Naive thymus-derived CD8-positive, alpha-beta T cell (primary cell): ENCODE measurements around the gene RAPGEF5. TPM values are rescaled to one million over a fixed set of nuclear protein-coding genes. Genes with fewer than 3 reads are reported as not detected.

Experiments
- polyA plus RNA-seq, 3 donors: library from polyadenylated mRNA; unstranded; fragments of 300-500 nt; fragmentation: Illumina TruSeq; gene quantifications; one replicate each; pipeline ENCODE4 v1.2.3, GENCODE V29; 2021
- total RNA-seq, 8 experiments: library from RNA in 2 of 8; stranded (reverse) in 2 of 8; gene quantifications; one replicate each; pipeline ENCODE4 v1.2.3 and lab custom pipeline; 2021 to 2026

Gene RAPGEF5
- total and polyA plus RNA-seq, 5 experiments from 2014 or later = not detected

Other genes starting within 250 kb of the RAPGEF5 start
- gene STEAP1B, start 143.0 kb upstream of the RAPGEF5 start, total RNA-seq = not detected
- gene STEAP1B, start 143.0 kb upstream of the RAPGEF5 start, polyA plus RNA-seq = under 1 TPM in 1 of 3 donors, not detected in 2; 0.28 TPM